HCT116 (cell line): ENCODE data around the gene CHRNA4. TPM values are rescaled to one million over a fixed set of nuclear protein-coding genes. Genes with fewer than 3 reads are reported as not detected.

Source experiments
- ATAC-seq: fragments of 200-7000 bp; cut with Tn5 transposase; 2 replicates; pipeline ENCODE4 v1.9.1; 2020; ENCODE audit warnings: mild to moderate bottlenecking, moderate library complexity
- BruUV-seq: library from RNA; stranded (reverse); fragments of 400-500 nt; replicated peaks from 2 replicates; lab custom pipeline; 2021; lab: Mats Ljungman, UMichigan
- CTCF ChIA-PET: fragments of 300-600 bp; sonication (Branson Sonifier 250); formaldehyde crosslinking; loops from one replicate; lab custom pipeline; 2021; ENCODE audit warnings: antibody characterized with exemption; lab: Charles Lee
- POLR2A ChIA-PET: fragments of 300-600, 350-600 bp; sonication (Branson Sonifier 250); formaldehyde crosslinking; loops from one replicate; lab custom pipeline; 2021; ENCODE audit warnings: antibody characterized with exemption; lab: Charles Lee
- RAD21 ChIA-PET, 2 experiments: fragments of 300-600 bp; sonication (Branson Sonifier 250); formaldehyde crosslinking; loops; one replicate each; lab custom pipeline; 2023; ENCODE audit warnings: low total read pairs in 2 of 2; ENCODE audit not compliant: uncharacterized antibody in 2 of 2, unreplicated experiment in 2 of 2, low non-redundant PET in 1 of 2; lab: Charles Lee
- DNase-seq: peaks from one replicate; pipeline ENCODE4 v3.0.0-alpha.2; 2010; ENCODE audit warnings: low read depth, low spot score
- H2AFZ ChIP-seq: fragments of 200-600 bp; shearing (Covaris generic), sonication (generic); 2 replicates; pipeline ENCODE4 v1.6.1; 2017; ENCODE audit warnings: low read depth, mixed run types, mixed read lengths, antibody characterized with exemption, low read length; ENCODE audit not compliant: poor library complexity, severe bottlenecking
- H3K27ac ChIP-seq: 2 replicates; pipeline ENCODE4 v1.5.1; 2012; ENCODE audit warnings: low read depth, low read length
- H3K27me3 ChIP-seq: fragments of 200-600 bp; sonication (generic); 2 replicates; pipeline ENCODE4 v1.6.1; 2016; ENCODE audit warnings: mixed run types, low read length, mixed read lengths; ENCODE audit not compliant: insufficient read depth
- H3K36me3 ChIP-seq, 2 experiments: fragments of 200-500 bp in 1 of 2; fragments of 200-600 bp in 1 of 2; sonication (Bioruptor generic) in 1 of 2; sonication (generic) in 1 of 2; 2 replicates each; pipeline versions ENCODE4 v1.5.1 to v1.6.1; 2014 to 2016; ENCODE audit warnings: low read length in 2 of 2, inconsistent platforms in 1 of 2, mixed read lengths in 1 of 2, mixed run types in 1 of 2; ENCODE audit not compliant: insufficient read depth in 2 of 2, control insufficient read depth in 1 of 2
- H3K4me1 ChIP-seq, 2 experiments: fragments of 200-600 bp in 1 of 2; sonication (generic) in 1 of 2; 2 replicates each; pipeline versions ENCODE4 v1.5.1 to v1.6.1; 2012 to 2017; ENCODE audit warnings: low read length in 2 of 2, inconsistent platforms in 1 of 2, mild to moderate bottlenecking in 1 of 2, mixed read lengths in 1 of 2, mixed run types in 1 of 2, moderate library complexity in 1 of 2; ENCODE audit not compliant: insufficient read depth in 2 of 2, control insufficient read depth in 1 of 2
- H3K4me2 ChIP-seq: fragments of 200-600 bp; sonication (generic); 2 replicates; pipeline ENCODE4 v1.6.1; 2017; ENCODE audit warnings: mixed run types, low read length, mixed read lengths
- H3K4me3 ChIP-seq, 2 experiments: fragments of 200-600 bp in 1 of 2; sonication (generic) in 1 of 2; replicated peaks in 1 of 2; 2 replicates each; pipeline ENCODE4 v1.5.1; 2011 to 2016; ENCODE audit warnings: low read length in 2 of 2, control low read depth in 1 of 2, low read depth in 1 of 2, mild to moderate bottlenecking in 1 of 2, mixed read lengths in 1 of 2, mixed run types in 1 of 2
- H3K79me2 ChIP-seq: fragments of 200-600 bp; sonication (generic); 2 replicates; pipeline ENCODE4 v1.6.1; 2017; ENCODE audit warnings: mild to moderate bottlenecking, mixed run types, low read length, moderate library complexity, mixed read lengths; ENCODE audit not compliant: insufficient read depth
- H3K9ac ChIP-seq: fragments of 200-600 bp; sonication (generic); 2 replicates; pipeline ENCODE4 v1.6.1; 2016; ENCODE audit warnings: low read length, mixed read lengths
- H3K9me2 ChIP-seq: fragments of 200-600 bp; sonication (generic), shearing (Covaris generic); 2 replicates; pipeline ENCODE4 v1.6.1; 2017; ENCODE audit warnings: mixed run types, mild to moderate bottlenecking, moderate library complexity; ENCODE audit not compliant: insufficient read depth
- H3K9me3 ChIP-seq, 2 experiments: fragments of 200-500 bp in 1 of 2; fragments of 200-600 bp in 1 of 2; sonication (Bioruptor generic) in 1 of 2; sonication (generic) in 1 of 2; 2 replicates each; pipeline ENCODE4 v1.6.1; 2014 to 2017; ENCODE audit warnings: low read length in 2 of 2, mixed read lengths in 2 of 2, inconsistent platforms in 1 of 2, low read depth in 1 of 2, mild to moderate bottlenecking in 1 of 2, mixed run types in 1 of 2, moderate library complexity in 1 of 2; ENCODE audit not compliant: control insufficient read depth in 1 of 2, insufficient read depth in 1 of 2
- H4K20me1 ChIP-seq: fragments of 200-600 bp; sonication (generic), shearing (Covaris generic); 2 replicates; pipeline ENCODE4 v1.6.1; 2017; ENCODE audit warnings: mixed run types, mild to moderate bottlenecking, moderate library complexity; ENCODE audit not compliant: insufficient read depth
- ATF3 ChIP-seq: IDR thresholded peaks from 2 replicates; pipeline ENCODE4 v1.6.1; 2012
- FOSL1 ChIP-seq: IDR thresholded peaks from 2 replicates; pipeline ENCODE4 v1.6.1; 2012; ENCODE audit warnings: low read depth
- POLR2AphosphoS5 ChIP-seq: IDR thresholded peaks from 2 replicates; pipeline ENCODE4 v1.6.1; 2011; ENCODE audit warnings: mild to moderate bottlenecking, low read depth, low read length, moderate library complexity
- RAD21 ChIP-seq: IDR thresholded peaks from 2 replicates; pipeline ENCODE4 v1.6.1; 2012; ENCODE audit warnings: low read depth, mild to moderate bottlenecking
- SIN3A ChIP-seq: IDR thresholded peaks from 2 replicates; pipeline ENCODE4 v1.6.1; 2012; ENCODE audit warnings: low read depth
- YY1 ChIP-seq: IDR thresholded peaks from 2 replicates; pipeline ENCODE4 v1.6.1; 2011; ENCODE audit warnings: low read length, low read depth, moderate library complexity, mild to moderate bottlenecking; ENCODE audit not compliant: insufficient replicate concordance; ENCODE audit errors: extremely low read depth
- ZFX ChIP-seq: fragments of 450-650 bp; IDR thresholded peaks from 2 replicates; pipeline ENCODE4 v1.6.1; 2017
- ZNF274 ChIP-seq: fragments of 200-500 bp; sonication (Bioruptor generic); IDR thresholded peaks from 2 replicates; pipeline ENCODE4 v1.6.1; 2014; ENCODE audit warnings: mild to moderate bottlenecking, low read depth, low read length, inconsistent platforms
- intact Hi-C: fragments of 100-400 bp; cut with micrococcal nuclease; formaldehyde crosslinking; loops from 2 replicates; pipeline ENCODE4 v1.10.0; 2022
- total RNA-seq: library from RNA; stranded (reverse); gene quantifications from one replicate; pipeline ENCODE4 v1.2.1, GENCODE V29; 2021; ENCODE audit not compliant: unreplicated experiment

The CHRNA4 gene
- total RNA-seq, 1 experiment from 2014 or later = not detected

- ChIA-PET CTCF (interaction anchor here (0.9 kb wide), 1 partner anchor 137 kb away, joined by 3 read pairs; no protein-coding TSS in a partner anchor), RAD21 (interaction anchor here in 1 of 2 experiments (0.6 kb wide), 1 partner anchor 50 kb away, joined by 3 read pairs; no protein-coding TSS in a partner anchor), POLR2A (no interaction called here)
- no TSS peak for BruUV-seq
- no peak overlapping the region for H2AFZ ChIP-seq
- no peaks in the 10 kb centered on the region for H3K36me3 ChIP-seq
- intact Hi-C loops = no loop called here
- H3K9me2 ChIP-seq = no peaks in the 10 kb centered on the region
- H3K27me3 ChIP-seq = no peaks in the 10 kb centered on the region
- no peak overlapping the region for H3K4me2 ChIP-seq
- no peak overlapping the region for H3K27ac ChIP-seq
- DNase-seq = no peak
- H3K9me3 ChIP-seq = no peaks in the 10 kb centered on the region
- no peak for ATAC-seq
- H3K4me1 ChIP-seq = no peaks in the 10 kb centered on the region
- TF ChIP-seq ZFX (no peak), ZNF274 (no peak), RAD21 (no peak), YY1 (no peak), ATF3 (no peak), FOSL1 (no peak), POLR2AphosphoS5 (no peak), SIN3A (no peak)
- no peak overlapping the region for H3K9ac ChIP-seq
- H4K20me1 ChIP-seq = no peaks in the 10 kb centered on the region
- no peak overlapping the region for H3K4me3 ChIP-seq
- no peaks in the 10 kb centered on the region for H3K79me2 ChIP-seq
These were observed 628 bp upstream of the CHRNA4 start for GRCh38 chr20:63361519-63362435.
